ENCODE data around the gene MYADM. TPM values are rescaled to one million over a fixed set of nuclear protein-coding genes. Genes with fewer than 3 reads are reported as not detected.

Gene MYADM
- total and polyA plus RNA-seq, 8 donors = 14.0 to 57.6 (median 31.0) TPM

DNA sequence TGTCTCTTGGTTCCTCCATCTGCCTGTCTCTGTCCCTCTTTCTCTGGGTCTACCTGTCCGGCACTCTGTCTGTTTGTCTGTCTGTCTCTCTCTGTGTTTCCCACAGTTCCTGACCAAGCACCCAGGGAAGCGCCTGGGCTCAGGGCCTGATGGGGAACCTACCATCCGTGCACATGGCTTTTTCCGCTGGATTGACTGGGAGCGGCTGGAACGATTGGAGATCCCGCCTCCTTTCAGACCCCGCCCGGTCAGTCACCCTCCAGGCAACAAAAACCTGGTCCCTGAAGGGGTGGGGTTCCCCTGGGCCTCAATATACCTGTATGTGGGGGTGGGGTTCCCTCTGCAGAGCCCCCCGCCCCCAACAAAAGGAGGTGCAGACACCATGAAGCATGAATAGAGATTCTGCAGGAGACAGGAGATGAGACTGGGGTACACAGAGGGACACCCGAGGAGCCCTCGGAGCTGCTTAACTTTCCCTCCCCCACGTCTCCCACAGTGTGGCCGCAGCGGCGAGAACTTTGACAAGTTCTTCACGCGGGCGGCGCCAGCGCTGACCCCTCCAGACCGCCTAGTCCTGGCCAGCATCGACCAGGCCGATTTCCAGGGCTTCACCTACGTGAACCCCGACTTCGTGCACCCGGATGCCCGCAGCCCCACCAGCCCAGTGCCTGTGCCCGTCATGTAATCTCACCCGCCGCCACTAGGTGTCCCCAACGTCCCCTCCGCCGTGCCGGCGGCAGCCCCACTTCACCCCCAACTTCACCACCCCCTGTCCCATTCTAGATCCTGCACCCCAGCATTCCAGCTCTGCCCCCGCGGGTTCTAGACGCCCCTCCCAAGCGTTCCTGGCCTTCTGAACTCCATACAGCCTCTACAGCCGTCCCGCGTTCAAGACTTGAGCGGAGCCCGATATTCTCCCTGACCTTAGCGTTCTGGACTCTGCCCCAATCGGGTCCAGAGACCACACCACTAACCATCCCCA lies 38.8 kb downstream of the MYADM start:
- peak in 3 of 4 donors; percentile 67 to 77 (median 73) for ATAC-seq
- Histone ChIP-seq H3K36me3 (no peaks in the 10 kb centered on the region), H3K9me3 (no peaks in the 10 kb centered on the region), H3K4me1 (no peaks in the 10 kb centered on the region), H3K27ac (no peak overlapping the region), H3K27me3 (peaks cover 0 to 37% (median 9%) of the 10 kb centered on the region in 4 donors), H3K4me3 (no peak overlapping the region)
- 9 to 12% methylated on average over 45 to 48 of the region's 48 CpGs for WGBS, 2 donors
- intact Hi-C loops (cut with DNase I) = no loop called here
- DNase-seq = peak in 5 of 6 donors; percentile 15 to 84 (median 58)
- no peak for FAIRE-seq
- TF ChIP-seq CTCF (IDR thresholded peaks at IDR 0.05) = peak; percentile 49 to 87 (median 70)

GRCh38 chr19:53907193-53907581 lies 39.5 kb downstream of the MYADM start:
- 23 to 30% methylated on average over 14 of the region's 14 CpGs for WGBS, 2 donors
- no peaks in the 10 kb centered on the region for H3K9me3 ChIP-seq
- H3K27ac ChIP-seq = no peak overlapping the region
- no peaks in the 10 kb centered on the region for H3K4me1 ChIP-seq
- no peak for ATAC-seq
- H3K4me3 ChIP-seq = no peak overlapping the region
- H3K36me3 ChIP-seq = no peaks in the 10 kb centered on the region
- H3K27me3 ChIP-seq = peaks cover 0 to 38% (median 9%) of the 10 kb centered on the region in 4 donors
- no peak for TF ChIP-seq CTCF (IDR thresholded peaks at IDR 0.05)
- intact Hi-C loops (cut with DNase I) = no loop called here
- no peak for DNase-seq
- no peak for FAIRE-seq

- DNase-seq (no peak), ATAC-seq (no peak), FAIRE-seq (no peak)
- intact Hi-C loops (cut with DNase I) = no loop called here
- no peak overlapping the region for H3K27ac ChIP-seq
- H3K27me3 ChIP-seq = peaks cover 0 to 36% (median 9%) of the 10 kb centered on the region in 4 donors
- H3K4me3 ChIP-seq = no peak overlapping the region
- no peaks in the 10 kb centered on the region for H3K4me1 ChIP-seq
- WGBS, 2 donors = 10 to 11% methylated on average over 17 of the region's 17 CpGs
- TF ChIP-seq CTCF (IDR thresholded peaks at IDR 0.05) = no peak
- no peaks in the 10 kb centered on the region for H3K36me3 ChIP-seq
- H3K9me3 ChIP-seq = no peaks in the 10 kb centered on the region
These were observed 40.0 kb downstream of the MYADM start for GRCh38 chr19:53907690-53908089.

DNA sequence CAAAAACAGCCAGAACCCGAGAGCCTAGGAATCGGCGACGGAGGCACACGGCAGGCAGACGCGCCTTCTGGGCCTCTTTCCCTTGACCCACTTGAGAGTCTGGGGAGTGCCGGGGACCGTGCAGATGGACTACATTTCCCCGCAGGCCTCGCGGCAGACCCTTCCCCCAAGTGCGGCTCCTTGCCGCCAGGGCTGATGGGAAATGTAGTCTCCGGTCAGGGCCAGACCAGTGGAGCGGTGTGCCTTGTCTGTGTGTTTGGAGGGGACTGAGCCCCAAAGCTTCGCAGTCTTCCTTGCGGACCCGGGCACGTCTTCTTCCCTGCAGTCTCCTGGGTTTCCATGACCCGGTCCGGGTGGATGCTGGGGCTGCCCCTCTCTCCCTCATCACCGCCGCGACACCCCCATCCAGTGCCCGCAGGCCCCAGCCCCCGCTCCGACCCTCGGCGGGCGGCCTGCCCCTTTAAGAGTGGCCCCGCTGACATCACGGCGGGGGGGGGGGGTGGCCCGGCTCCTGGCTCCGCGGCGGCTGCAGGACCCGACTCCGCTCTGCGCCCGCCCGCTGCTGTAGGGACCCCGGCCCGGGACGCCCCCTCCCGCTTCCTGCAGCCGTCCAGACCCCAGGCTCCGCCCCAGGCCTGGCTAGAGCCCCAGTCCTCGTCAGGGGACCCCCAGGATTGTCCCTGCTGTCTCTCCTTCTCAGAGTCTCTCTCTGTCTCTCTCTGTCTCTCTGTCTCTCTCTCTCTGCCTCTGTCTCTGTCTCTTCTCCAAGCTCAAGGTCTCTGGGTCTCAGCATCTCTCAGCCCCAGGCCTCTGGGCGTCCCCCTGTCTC lies 40.6 kb downstream of the MYADM start:
- Histone ChIP-seq H3K27ac (no peak overlapping the region), H3K4me1 (no peaks in the 10 kb centered on the region), H3K36me3 (no peaks in the 10 kb centered on the region), H3K27me3 (peaks cover 0 to 35% (median 9%) of the 10 kb centered on the region in 4 donors), H3K9me3 (no peaks in the 10 kb centered on the region), H3K4me3 (no peak overlapping the region)
- DNase-seq (peak in 2 of 6 donors; percentile 17 to 48), ATAC-seq (peak; percentile 53 to 90 (median 88)), FAIRE-seq (no peak)
- intact Hi-C loops (cut with DNase I) = no loop called here
- 3 to 4% methylated on average over 32 to 51 of the region's 51 CpGs for WGBS, 2 donors
- TF ChIP-seq CTCF (IDR thresholded peaks at IDR 0.05) = no peak
